B cell (primary cell): Measurements from ENCODE around the gene FAM124A. TPM values are rescaled to one million over a fixed set of nuclear protein-coding genes. Genes with fewer than 3 reads are reported as not detected.

Source experiments
- ATAC-seq: fragments of 200-7000 bp; cut with Tn5 transposase; one replicate; pipeline ENCODE4 v1.10.0; 2021; ENCODE audit warnings: low read depth, mild to moderate bottlenecking, moderate number of reproducible peaks, moderate library complexity
- CTCF ChIA-PET: fragments of 350-600 bp; sonication (Branson Sonifier 250); formaldehyde crosslinking; loops from one replicate; lab custom pipeline; 2021; ENCODE audit warnings: antibody characterized with exemption, inconsistent platforms; lab: Charles Lee
- POLR2A ChIA-PET: fragments of 350-600 bp; sonication (Branson Sonifier 250); formaldehyde crosslinking; loops from one replicate; lab custom pipeline; 2021; ENCODE audit warnings: antibody characterized with exemption; lab: Charles Lee
- DNase-seq: peaks from one replicate; pipeline ENCODE4 v3.0.0; 2013
- H2AFZ ChIP-seq: 2 replicates; pipeline ENCODE4 v1.6.1; 2012; ENCODE audit warnings: mild to moderate bottlenecking, low read depth, low read length; ENCODE audit not compliant: insufficient read depth, poor library complexity, severe bottlenecking
- H3K27ac ChIP-seq, 2 donors: 1 replicate in 1 of 2; 2 replicates in 1 of 2; pipeline ENCODE4 v1.5.1; 2012 to 2013; ENCODE audit warnings: low read length in 2 of 2, mild to moderate bottlenecking in 2 of 2, moderate library complexity in 1 of 2
- H3K27me3 ChIP-seq, 4 experiments: fragments of 200-600 bp in 1 of 4; sonication (generic) in 1 of 4; replicated peaks in 1 of 4; 1 replicate in 2 of 4; 2 replicates in 2 of 4; pipeline versions ENCODE4 v1.6.1 to v1.7.0; 2013 to 2016; ENCODE audit warnings: low read length in 3 of 4, mild to moderate bottlenecking in 2 of 4, mixed read lengths in 1 of 4, moderate library complexity in 1 of 4; ENCODE audit not compliant: insufficient read depth in 4 of 4, control insufficient read depth in 3 of 4; ENCODE audit errors: control extremely low read depth in 1 of 4
- H3K36me3 ChIP-seq, 2 experiments: replicated peaks in 1 of 2; 1 replicate in 1 of 2; 2 replicates in 1 of 2; pipeline versions ENCODE4 v1.6.1 to v1.7.1; 2013; ENCODE audit warnings: low read length in 1 of 2; ENCODE audit not compliant: insufficient read depth in 2 of 2, control insufficient read depth in 1 of 2; ENCODE audit errors: control extremely low read depth in 1 of 2, extremely low read depth in 1 of 2
- H3K4me1 ChIP-seq, 2 donors: fragments of 200-600 bp in 1 of 2; sonication (generic) in 1 of 2; 1 replicate in 1 of 2; 2 replicates in 1 of 2; pipeline versions ENCODE4 v1.5.1 to v1.6.1; 2013 to 2017; ENCODE audit warnings: low read length in 2 of 2; ENCODE audit not compliant: control insufficient read depth in 2 of 2, insufficient read depth in 2 of 2
- H3K4me2 ChIP-seq: replicated peaks from 2 replicates; pipeline ENCODE3; 2012; ENCODE audit warnings: mild to moderate bottlenecking, low read depth, low read length; ENCODE audit not compliant: poor library complexity, severe bottlenecking
- H3K4me3 ChIP-seq, 5 experiments: fragments of 200-600 bp in 1 of 5; sonication (generic) in 1 of 5; 1 replicate in 3 of 5; 2 replicates in 2 of 5; pipeline versions ENCODE4 v1.5.1 to v1.7.0; 2011 to 2016; ENCODE audit warnings: low read length in 4 of 5, mild to moderate bottlenecking in 4 of 5, low read depth in 2 of 5, control low read depth in 1 of 5, moderate library complexity in 1 of 5; ENCODE audit not compliant: insufficient read depth in 1 of 5; ENCODE audit errors: control extremely low read depth in 1 of 5, extremely low read depth in 1 of 5
- H3K79me2 ChIP-seq: fragments of 200-600 bp; sonication (generic); one replicate; pipeline ENCODE4 v1.6.0; 2016; ENCODE audit warnings: low read length; ENCODE audit not compliant: control insufficient read depth, insufficient read depth
- H3K9ac ChIP-seq: fragments of 200-600 bp; sonication (generic); 2 replicates; pipeline ENCODE4 v1.6.1; 2017; ENCODE audit warnings: mild to moderate bottlenecking, low read length, moderate library complexity
- H3K9me3 ChIP-seq, 3 donors: one replicate each; pipeline versions ENCODE4 v1.6.1 to v1.7.1; 2013; ENCODE audit warnings: low read length in 2 of 3; ENCODE audit not compliant: control insufficient read depth in 2 of 3, insufficient read depth in 1 of 3; ENCODE audit errors: control extremely low read depth in 1 of 3
- H4K20me1 ChIP-seq: 2 replicates; pipeline ENCODE4 v1.6.0; 2012; ENCODE audit warnings: mild to moderate bottlenecking, low read length; ENCODE audit not compliant: insufficient read depth, control insufficient read depth, poor library complexity, severe bottlenecking
- H3K27ac Mint-ChIP-seq: one replicate; pipeline ENCODE4 v1.8.0; 2021; ENCODE audit warnings: mixed read lengths
- H3K27me3 Mint-ChIP-seq: one replicate; pipeline ENCODE4 v1.8.0; 2021; ENCODE audit warnings: mixed read lengths
- H3K4me1 Mint-ChIP-seq: one replicate; pipeline ENCODE4 v1.8.0; 2021; ENCODE audit warnings: mixed read lengths
- H3K4me3 Mint-ChIP-seq: one replicate; pipeline ENCODE4 v1.8.0; 2021; ENCODE audit warnings: mixed read lengths
- H3K9me3 Mint-ChIP-seq: one replicate; pipeline ENCODE4 v1.8.0; 2022; ENCODE audit warnings: mixed read lengths; ENCODE audit not compliant: insufficient read depth
- CTCF ChIP-seq: fragments of 200-600 bp; IDR thresholded peaks from one replicate; pipeline ENCODE4 v1.8.0; 2022; ENCODE audit warnings: antibody characterized with exemption, mild to moderate bottlenecking
- EZH2 ChIP-seq: IDR thresholded peaks from 2 replicates; pipeline ENCODE4 v1.6.1; 2012; ENCODE audit warnings: borderline replicate concordance, low read depth, mild to moderate bottlenecking, moderate library complexity, low read length; ENCODE audit not compliant: insufficient read depth, poor library complexity, severe bottlenecking
- WGBS: methylation state at CpG from one replicate; pipeline ENCODE4 v1.1.5; 2013; ENCODE audit warnings: missing lambda C conversion rate; ENCODE audit not compliant: insufficient coverage; 5-methylcytosine and 5-hydroxymethylcytosine counted together
- intact Hi-C: fragments of 100-400 bp; cut with micrococcal nuclease; formaldehyde crosslinking; loops from one replicate; pipeline ENCODE4 v1.10.0; 2022
- polyA plus RNA-seq: library from polyadenylated mRNA; depleted of rRNA; stranded (reverse); fragments of >200 nt; gene quantifications from 2 replicates; pipeline ENCODE4 v1.2.3, GENCODE V29; 2012
- total RNA-seq, 2 donors: library from RNA; stranded (reverse); fragments of 120-200 nt in 1 of 2; gene quantifications; 1 replicate in 1 of 2; 2 replicates in 1 of 2; pipeline versions ENCODE4 v1.2.3 to v1.2.4, GENCODE V29; 2013 to 2022

Gene FAM124A
- total and polyA plus RNA-seq, 2 donors (not counting 1 experiment from before 2014, with no cell fraction given): 0.09 to 0.39 TPM

GRCh38 chr13:51202477-51203046 is 19.6 kb upstream of the FAM124A start:
- no peaks in the 10 kb centered on the region for H3K79me2 ChIP-seq
- H3K27ac ChIP-seq: no peak overlapping the region
- no peak overlapping the region for H3K4me3 ChIP-seq
- ATAC-seq (no peak), DNase-seq (no peak)
- H3K4me1 ChIP-seq: no peaks in the 10 kb centered on the region
- H3K9ac ChIP-seq: no peak overlapping the region
- POLR2A ChIA-PET: no interaction called here
- Mint-ChIP-seq H3K4me1 (no peaks in the 10 kb centered on the region), H3K9me3 (peaks cover 4% of the 10 kb centered on the region), H3K27ac (no peak overlapping the region), H3K4me3 (no peak overlapping the region), H3K27me3 (peaks cover 29% of the 10 kb centered on the region)
- no peaks in the 10 kb centered on the region for H4K20me1 ChIP-seq
- CTCF ChIA-PET: no interaction called here
- peaks cover 0 to 10% (median 0%) of the 10 kb centered on the region in 3 donors for H3K9me3 ChIP-seq
- peaks cover 0 to 6% (median 0%) of the 10 kb centered on the region in 4 experiments for H3K27me3 ChIP-seq
- no peaks in the 10 kb centered on the region for H3K36me3 ChIP-seq
- H2AFZ ChIP-seq: no peak overlapping the region
- TF ChIP-seq EZH2 (no peak), CTCF (no peak)
- intact Hi-C loops: no loop called here
- 80% methylated on average over 1 of the region's 2 CpGs for WGBS
- H3K4me2 ChIP-seq: no peak overlapping the region

GRCh38 chr13:51206584-51206983 is 15.6 kb upstream of the FAM124A start:
- CTCF ChIA-PET: no interaction called here

More at GRCh38 chr13:51206584-51206983, 15.6 kb upstream of the FAM124A start:
- Histone ChIP-seq H3K4me3 (no peak overlapping the region), H3K27me3 (peaks cover 0 to 17% (median 4%) of the 10 kb centered on the region in 4 experiments), H3K27ac (no peak overlapping the region), H4K20me1 (no peaks in the 10 kb centered on the region), H3K9me3 (no peaks in the 10 kb centered on the region), H2AFZ (no peak overlapping the region), H3K4me2 (no peak overlapping the region), H3K36me3 (no peaks in the 10 kb centered on the region), H3K9ac (no peak overlapping the region), H3K79me2 (no peaks in the 10 kb centered on the region), H3K4me1 (no peaks in the 10 kb centered on the region)
- no peaks in the 10 kb centered on the region for H3K9me3 Mint-ChIP-seq
- no peak overlapping the region for H3K4me3 Mint-ChIP-seq
- intact Hi-C loops: no loop called here
- no peak for ATAC-seq
- no peak for DNase-seq
- no peak overlapping the region for H3K27ac Mint-ChIP-seq
- WGBS: 80% methylated on average over 1 of the region's 3 CpGs
- TF ChIP-seq CTCF: no peak
- TF ChIP-seq EZH2: no peak
- POLR2A ChIA-PET: no interaction called here
- H3K27me3 Mint-ChIP-seq: peaks cover 58% of the 10 kb centered on the region
- no peaks in the 10 kb centered on the region for H3K4me1 Mint-ChIP-seq
